Tibial nerve (tissue), 3 donors: ENCODE measurements around the gene BIRC5.

ENCODE experiments used
- POLR2A ChIP-seq, 2 donors: fragments of 450-650 bp; IDR thresholded peaks; one replicate each; pipeline ENCODE4 v1.6.1; 2017; ENCODE audit warnings: antibody characterized with exemption in 2 of 2, mild to moderate bottlenecking in 2 of 2, moderate library complexity in 2 of 2
- TF ChIP-seq, protein P1 (sequence below), 5 experiments: fragments of 200-600 bp in 3 of 5; fragments of 450-650 bp in 2 of 5; sonication (generic) in 3 of 5; IDR thresholded peaks; one replicate each; pipeline ENCODE4 v1.5.1; 2016 to 2019; ENCODE audit warnings: antibody characterized with exemption in 5 of 5, mild to moderate bottlenecking in 3 of 5, moderate library complexity in 2 of 5

DNA sequence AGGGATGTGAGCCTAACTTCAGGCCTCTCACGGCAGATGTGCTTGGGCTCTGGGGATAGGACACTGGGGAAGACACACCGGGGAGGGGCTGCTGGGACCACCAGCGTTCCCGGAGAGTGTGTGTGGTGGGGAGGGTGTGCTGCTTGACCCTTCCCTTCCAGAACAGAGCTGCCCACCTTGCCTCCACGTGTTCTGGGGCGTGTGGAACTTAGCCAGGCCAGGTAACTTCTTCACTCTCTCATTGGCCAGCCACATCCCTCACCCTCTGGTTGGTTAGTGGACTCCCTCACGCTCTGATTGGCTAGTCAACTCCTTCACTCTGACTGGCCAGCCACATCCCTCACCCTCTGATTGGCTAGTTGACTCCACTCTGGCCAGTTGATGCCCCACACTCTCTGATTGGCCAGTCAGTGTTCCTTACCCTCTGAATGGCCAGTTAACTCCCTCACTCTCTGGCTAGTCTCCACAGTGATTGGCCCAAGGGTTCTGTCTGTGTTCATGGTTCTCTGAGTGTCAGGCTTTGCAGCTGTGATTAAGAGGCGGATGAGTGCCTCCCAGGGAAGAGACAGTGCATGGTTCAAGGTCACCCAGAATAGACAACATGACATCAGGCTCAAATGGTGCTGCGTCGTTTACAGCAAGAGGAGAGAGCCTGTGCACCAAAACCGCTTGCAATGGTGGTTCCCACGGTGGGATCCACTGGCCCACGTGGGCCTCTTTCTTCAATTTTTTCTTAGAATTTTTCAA, 27.4 kb downstream of the BIRC5 start:
- TF ChIP-seq POLR2A (IDR thresholded peaks at IDR 0.05), result no peak
- TF ChIP-seq, protein P1, sequence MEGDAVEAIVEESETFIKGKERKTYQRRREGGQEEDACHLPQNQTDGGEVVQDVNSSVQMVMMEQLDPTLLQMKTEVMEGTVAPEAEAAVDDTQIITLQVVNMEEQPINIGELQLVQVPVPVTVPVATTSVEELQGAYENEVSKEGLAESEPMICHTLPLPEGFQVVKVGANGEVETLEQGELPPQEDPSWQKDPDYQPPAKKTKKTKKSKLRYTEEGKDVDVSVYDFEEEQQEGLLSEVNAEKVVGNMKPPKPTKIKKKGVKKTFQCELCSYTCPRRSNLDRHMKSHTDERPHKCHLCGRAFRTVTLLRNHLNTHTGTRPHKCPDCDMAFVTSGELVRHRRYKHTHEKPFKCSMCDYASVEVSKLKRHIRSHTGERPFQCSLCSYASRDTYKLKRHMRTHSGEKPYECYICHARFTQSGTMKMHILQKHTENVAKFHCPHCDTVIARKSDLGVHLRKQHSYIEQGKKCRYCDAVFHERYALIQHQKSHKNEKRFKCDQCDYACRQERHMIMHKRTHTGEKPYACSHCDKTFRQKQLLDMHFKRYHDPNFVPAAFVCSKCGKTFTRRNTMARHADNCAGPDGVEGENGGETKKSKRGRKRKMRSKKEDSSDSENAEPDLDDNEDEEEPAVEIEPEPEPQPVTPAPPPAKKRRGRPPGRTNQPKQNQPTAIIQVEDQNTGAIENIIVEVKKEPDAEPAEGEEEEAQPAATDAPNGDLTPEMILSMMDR (IDR thresholded peaks at IDR 0.05), result no peak
